ENCODE data around the gene STK25.

The STK25 gene

GRCh38 chr2:241489088-241489487, 19.3 kb downstream of the STK25 start:
- DNase-seq, result no peak
- Histone ChIP-seq H3K27me3 (replicated peaks; ENCODE audit: insufficient read depth, low read length) (no peaks in the 10 kb centered on the region), H4K20me1 (ENCODE audit: insufficient read depth, low read length) (no peaks in the 10 kb centered on the region), H3K79me2 (ENCODE audit: low read length) (no peaks in the 10 kb centered on the region), H3K4me1 (ENCODE audit: low read length) (no peaks in the 10 kb centered on the region), H3K9me2 (replicated peaks; ENCODE audit: insufficient read depth, low read length) (no peaks in the 10 kb centered on the region), H3K9ac (ENCODE audit: low read length) (no peak overlapping the region), H3F3A (ENCODE audit: insufficient read depth, low read length) (no peaks in the 10 kb centered on the region), H3K9me3 (replicated peaks; ENCODE audit: insufficient read depth, low read length) (no peaks in the 10 kb centered on the region), H3K4me3 (ENCODE audit: low read length) (no peak overlapping the region), H3K4me2 (ENCODE audit: low read depth, low read length) (no peak overlapping the region), H2AFZ (ENCODE audit: low read length) (no peak overlapping the region), H3K36me3 (replicated peaks; ENCODE audit: insufficient read depth, low read length) (no peaks in the 10 kb centered on the region), H3K27ac (ENCODE audit: low read length) (no peak overlapping the region)
- TF ChIP-seq EZH2 (optimal IDR thresholded peaks at IDR 0.05; ENCODE audit: low read depth, low read length) (no peak), EZH2phosphoT487 (IDR thresholded peaks at IDR 0.05; ENCODE audit: low read length) (no peak)
- TF ChIP-seq, protein P1, sequence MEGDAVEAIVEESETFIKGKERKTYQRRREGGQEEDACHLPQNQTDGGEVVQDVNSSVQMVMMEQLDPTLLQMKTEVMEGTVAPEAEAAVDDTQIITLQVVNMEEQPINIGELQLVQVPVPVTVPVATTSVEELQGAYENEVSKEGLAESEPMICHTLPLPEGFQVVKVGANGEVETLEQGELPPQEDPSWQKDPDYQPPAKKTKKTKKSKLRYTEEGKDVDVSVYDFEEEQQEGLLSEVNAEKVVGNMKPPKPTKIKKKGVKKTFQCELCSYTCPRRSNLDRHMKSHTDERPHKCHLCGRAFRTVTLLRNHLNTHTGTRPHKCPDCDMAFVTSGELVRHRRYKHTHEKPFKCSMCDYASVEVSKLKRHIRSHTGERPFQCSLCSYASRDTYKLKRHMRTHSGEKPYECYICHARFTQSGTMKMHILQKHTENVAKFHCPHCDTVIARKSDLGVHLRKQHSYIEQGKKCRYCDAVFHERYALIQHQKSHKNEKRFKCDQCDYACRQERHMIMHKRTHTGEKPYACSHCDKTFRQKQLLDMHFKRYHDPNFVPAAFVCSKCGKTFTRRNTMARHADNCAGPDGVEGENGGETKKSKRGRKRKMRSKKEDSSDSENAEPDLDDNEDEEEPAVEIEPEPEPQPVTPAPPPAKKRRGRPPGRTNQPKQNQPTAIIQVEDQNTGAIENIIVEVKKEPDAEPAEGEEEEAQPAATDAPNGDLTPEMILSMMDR (IDR thresholded peaks at IDR 0.05; ENCODE audit: low read length), result no peak

DNA sequence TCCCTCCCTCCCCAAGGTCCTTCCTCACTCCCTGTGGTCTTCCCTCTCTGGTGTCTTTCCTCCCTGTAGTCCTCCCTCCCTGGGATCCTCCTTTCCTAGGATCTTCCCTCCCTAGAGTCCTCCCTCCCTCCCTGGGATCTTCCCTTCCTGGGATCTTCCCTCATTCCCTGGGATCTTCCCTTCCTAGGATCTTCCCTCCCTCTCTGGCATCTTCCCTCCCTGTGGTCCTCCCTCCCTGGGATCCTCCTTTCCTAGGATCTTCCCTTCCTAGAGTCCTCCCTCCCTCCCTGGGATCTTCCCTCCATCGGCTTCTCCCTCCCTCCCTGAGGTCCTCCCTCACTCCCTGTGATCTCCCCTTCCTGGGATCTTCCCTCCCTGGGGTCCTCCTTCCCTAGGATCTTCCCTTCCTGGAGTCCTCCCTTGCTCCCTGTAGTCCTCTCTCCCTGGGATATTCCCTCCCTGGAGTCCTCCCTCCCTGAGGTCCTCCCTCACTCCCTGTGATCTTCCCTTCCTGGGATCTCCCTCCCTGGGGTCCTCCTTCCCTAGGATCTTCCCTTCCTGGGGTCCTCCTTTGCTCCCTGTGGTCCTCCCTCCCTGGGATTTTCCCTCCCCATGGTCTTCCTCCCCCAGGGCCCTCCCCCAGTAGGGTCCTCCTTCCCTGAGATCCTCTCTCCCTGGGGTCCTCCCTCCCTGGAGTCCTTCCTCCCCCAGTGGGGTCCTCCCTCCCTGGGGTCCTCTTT, 23.0 kb downstream of the STK25 start:
- Histone ChIP-seq H3K4me2 (ENCODE audit: low read depth, low read length) (no peak overlapping the region), H3K36me3 (replicated peaks; ENCODE audit: insufficient read depth, low read length) (no peaks in the 10 kb centered on the region), H3K9ac (ENCODE audit: low read length) (no peak overlapping the region), H3K9me3 (replicated peaks; ENCODE audit: insufficient read depth, low read length) (no peaks in the 10 kb centered on the region), H3K79me2 (ENCODE audit: low read length) (no peaks in the 10 kb centered on the region), H3K4me1 (ENCODE audit: low read length) (no peaks in the 10 kb centered on the region), H3K4me3 (ENCODE audit: low read length) (no peak overlapping the region), H2AFZ (ENCODE audit: low read length) (no peak overlapping the region), H3K27ac (ENCODE audit: low read length) (no peak overlapping the region), H3K9me2 (replicated peaks; ENCODE audit: insufficient read depth, low read length) (no peaks in the 10 kb centered on the region), H3F3A (ENCODE audit: insufficient read depth, low read length) (no peaks in the 10 kb centered on the region), H3K27me3 (replicated peaks; ENCODE audit: insufficient read depth, low read length) (no peaks in the 10 kb centered on the region), H4K20me1 (ENCODE audit: insufficient read depth, low read length) (no peaks in the 10 kb centered on the region)
- TF ChIP-seq, protein P1 (IDR thresholded peaks at IDR 0.05; ENCODE audit: low read length), result no peak
- TF ChIP-seq EZH2 (optimal IDR thresholded peaks at IDR 0.05; ENCODE audit: low read depth, low read length), result no peak
- no peak for TF ChIP-seq EZH2phosphoT487 (IDR thresholded peaks at IDR 0.05; ENCODE audit: low read length)
- DNase-seq, result no peak

- no peak overlapping the region for H3K27ac ChIP-seq (ENCODE audit: low read length)
- no peaks in the 10 kb centered on the region for H3F3A ChIP-seq (ENCODE audit: insufficient read depth, low read length)
- no peaks in the 10 kb centered on the region for H3K9me3 ChIP-seq (replicated peaks; ENCODE audit: insufficient read depth, low read length)
- no peak overlapping the region for H3K4me3 ChIP-seq (ENCODE audit: low read length)
- no peaks in the 10 kb centered on the region for H3K9me2 ChIP-seq (replicated peaks; ENCODE audit: insufficient read depth, low read length)
- no peak overlapping the region for H2AFZ ChIP-seq (ENCODE audit: low read length)
- TF ChIP-seq EZH2 (optimal IDR thresholded peaks at IDR 0.05; ENCODE audit: low read depth, low read length) (no peak), EZH2phosphoT487 (IDR thresholded peaks at IDR 0.05; ENCODE audit: low read length) (no peak)
- TF ChIP-seq, protein P1 (IDR thresholded peaks at IDR 0.05; ENCODE audit: low read length), result no peak
- no peak overlapping the region for H3K9ac ChIP-seq (ENCODE audit: low read length)
- no peaks in the 10 kb centered on the region for H3K36me3 ChIP-seq (replicated peaks; ENCODE audit: insufficient read depth, low read length)
- no peaks in the 10 kb centered on the region for H3K27me3 ChIP-seq (replicated peaks; ENCODE audit: insufficient read depth, low read length)
- DNase-seq, result no peak
- no peaks in the 10 kb centered on the region for H4K20me1 ChIP-seq (ENCODE audit: insufficient read depth, low read length)
- H3K4me1 ChIP-seq (ENCODE audit: low read length), result no peaks in the 10 kb centered on the region
- no peak overlapping the region for H3K4me2 ChIP-seq (ENCODE audit: low read depth, low read length)
- no peaks in the 10 kb centered on the region for H3K79me2 ChIP-seq (ENCODE audit: low read length)
These were observed 25.1 kb downstream of the STK25 start for GRCh38 chr2:241483305-241483704.
